Occipital lobe (tissue), 2 donors: Measurements from ENCODE around the gene SMIM3. TPM values are rescaled to one million over a fixed set of nuclear protein-coding genes. Genes with fewer than 3 reads are reported as not detected.
"Not testable (repeated sequence)": the region's sequence is repeated elsewhere in the genome, so short reads cannot be mapped to it uniquely, and the experiment has no call there.

Experiments
- DNase-seq: peaks from one replicate; lab custom pipeline; 2025; lab: John Stamatoyannopoulos, UW
- total RNA-seq: library from RNA; depleted of rRNA; stranded (reverse); fragments of >200 nt; gene quantifications from one replicate; pipeline ENCODE4 v1.2.3, GENCODE V29; 2014

SMIM3 gene
- total RNA-seq, 1 donor from 2014 or later: 1.7 TPM

GRCh38 chr5:150793423-150793888 is 14.9 kb downstream of the SMIM3 start:
- not testable (repeated sequence) for DNase-seq

GRCh38 chr5:150794927-150795326 is 16.4 kb downstream of the SMIM3 start:
- no peak for DNase-seq

GRCh38 chr5:150797384-150797783 is 18.8 kb downstream of the SMIM3 start:
- no peak for DNase-seq

- no peak for DNase-seq
Observed at GRCh38 chr5:150801117-150801927, 22.8 kb downstream of the SMIM3 start.

- DNase-seq: no peak
Observed at GRCh38 chr5:150804388-150804787, 25.8 kb downstream of the SMIM3 start.

- DNase-seq: no peak
Observed at GRCh38 chr5:150809363-150809762, 30.8 kb downstream of the SMIM3 start.

- no peak for DNase-seq
Observed at GRCh38 chr5:150815010-150815409, 36.5 kb downstream of the SMIM3 start.

GRCh38 chr5:150816946-150817345 is 38.4 kb downstream of the SMIM3 start:
- DNase-seq: no peak

- no peak for DNase-seq
Observed at GRCh38 chr5:150829744-150830143, 51.2 kb downstream of the SMIM3 start.

- DNase-seq: not testable (repeated sequence)
Observed at GRCh38 chr5:150831821-150832220, 53.3 kb downstream of the SMIM3 start.

GRCh38 chr5:150836064-150836463 is 57.5 kb downstream of the SMIM3 start:
- no peak for DNase-seq

GRCh38 chr5:150836703-150837102 is 58.1 kb downstream of the SMIM3 start:
- DNase-seq: no peak

- DNase-seq: not testable (repeated sequence)
Observed at GRCh38 chr5:150845185-150845859, 66.8 kb downstream of the SMIM3 start.

- not testable (repeated sequence) for DNase-seq
Observed at GRCh38 chr5:150846308-150846653, 67.7 kb downstream of the SMIM3 start, which contains the start of gene IRGM. Gene IRGM (plus strand): TSS chr5:150846521. CDS start chr5:150848124, 1,603 bp downstream.

Other genes starting within 250 kb of the SMIM3 start
- gene SYNPO, start 138.1 kb upstream of the SMIM3 start, total RNA-seq: 5.8 TPM
- gene MYOZ3, start 117.5 kb upstream of the SMIM3 start, total RNA-seq: 1.7 TPM
- 27.6 TPM for gene RBM22, start 77.7 kb upstream of the SMIM3 start, total RNA-seq
- gene DCTN4, start 19.7 kb upstream of the SMIM3 start, total RNA-seq: 96.2 TPM
- gene IRGM, start 67.8 kb downstream of the SMIM3 start, total RNA-seq: not detected
- 89.4 TPM for gene ZNF300, start 126.2 kb downstream of the SMIM3 start, total RNA-seq
- gene GPX3, start 241.8 kb downstream of the SMIM3 start, total RNA-seq: 12.3 TPM